DMS53 treated with DMSO at 0.1 percent for 48 hours (cell line): ENCODE measurements around the gene CLBA1.

Experiments used
- DNase-seq: peaks from one replicate; lab custom pipeline; 2025; ENCODE audit not compliant: unreplicated experiment; lab: John Stamatoyannopoulos, UW

Gene CLBA1

DNA sequence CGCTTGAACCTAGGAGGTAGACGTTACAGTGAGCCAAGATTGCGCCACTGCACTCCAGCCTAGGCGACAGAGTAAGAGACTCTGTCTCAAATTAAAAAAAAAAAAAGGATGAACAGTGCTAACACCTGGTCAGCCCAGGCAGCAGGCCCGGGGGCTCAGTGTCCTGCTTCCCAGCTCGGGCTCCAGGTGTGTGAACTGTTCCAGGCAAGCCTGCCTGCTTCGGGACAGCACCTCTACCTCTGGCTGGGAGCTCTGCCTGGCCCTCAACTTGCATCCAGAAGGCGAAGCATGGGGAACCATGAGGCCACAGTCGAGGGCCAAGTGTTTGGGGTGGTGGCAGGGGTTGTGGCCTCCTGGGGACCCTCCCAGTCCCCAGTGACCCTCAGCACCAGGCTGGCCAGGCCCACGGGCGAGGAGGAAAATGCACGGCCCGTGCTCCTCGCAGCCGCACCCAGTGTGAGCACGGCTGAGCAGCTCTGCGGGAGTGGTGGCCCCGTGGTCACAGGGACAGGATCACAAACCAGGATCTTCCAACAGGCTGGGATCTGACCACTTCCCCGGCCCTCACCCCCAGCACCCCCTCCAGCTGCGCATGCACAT is 19.8 kb downstream of the CLBA1 start:
- no peak for DNase-seq

DNA sequence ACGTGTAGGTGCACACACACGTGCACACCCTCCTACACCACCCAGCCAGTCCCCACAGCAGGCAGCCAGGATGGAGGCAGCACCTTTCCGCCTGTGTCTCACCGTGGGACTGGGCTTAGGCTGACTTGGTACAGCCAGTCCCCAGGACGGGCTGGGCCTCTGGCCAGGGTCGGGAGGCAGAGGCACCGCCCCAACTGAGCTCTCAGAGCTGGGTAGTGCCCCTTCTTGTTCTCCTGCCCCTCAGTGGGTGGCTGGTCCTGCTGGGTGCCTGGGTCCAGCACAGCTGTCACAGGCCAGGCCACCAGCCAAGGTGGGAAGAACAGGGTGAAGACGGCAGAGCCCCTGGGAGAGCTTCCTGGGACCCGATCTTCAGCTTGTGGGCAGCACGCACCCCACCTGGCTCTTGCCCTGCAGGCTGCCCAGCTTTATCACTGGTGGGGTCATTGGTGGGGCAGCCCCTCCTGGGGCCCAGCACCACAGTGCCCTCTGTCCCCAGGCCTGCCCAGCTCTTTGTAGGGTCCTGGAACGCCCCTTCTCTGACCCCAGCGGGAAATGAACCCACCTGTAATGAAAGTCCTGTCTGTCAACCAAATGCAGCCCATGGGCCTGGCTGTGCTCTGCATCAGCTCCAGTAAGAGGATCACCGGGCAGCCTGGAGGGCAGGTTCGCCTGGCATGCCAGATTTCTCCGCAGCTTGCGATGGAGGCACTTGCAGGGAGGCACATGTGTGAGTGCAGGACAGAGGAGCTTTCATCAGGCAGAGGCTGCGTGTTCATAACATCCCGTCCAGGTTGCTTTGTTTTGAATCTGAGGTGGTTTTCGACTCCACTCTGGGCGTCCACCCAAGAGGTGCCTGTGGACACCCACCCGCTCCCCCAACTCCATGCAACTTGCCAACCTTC is 20.6 kb downstream of the CLBA1 start:
- DNase-seq: no peak

DNA sequence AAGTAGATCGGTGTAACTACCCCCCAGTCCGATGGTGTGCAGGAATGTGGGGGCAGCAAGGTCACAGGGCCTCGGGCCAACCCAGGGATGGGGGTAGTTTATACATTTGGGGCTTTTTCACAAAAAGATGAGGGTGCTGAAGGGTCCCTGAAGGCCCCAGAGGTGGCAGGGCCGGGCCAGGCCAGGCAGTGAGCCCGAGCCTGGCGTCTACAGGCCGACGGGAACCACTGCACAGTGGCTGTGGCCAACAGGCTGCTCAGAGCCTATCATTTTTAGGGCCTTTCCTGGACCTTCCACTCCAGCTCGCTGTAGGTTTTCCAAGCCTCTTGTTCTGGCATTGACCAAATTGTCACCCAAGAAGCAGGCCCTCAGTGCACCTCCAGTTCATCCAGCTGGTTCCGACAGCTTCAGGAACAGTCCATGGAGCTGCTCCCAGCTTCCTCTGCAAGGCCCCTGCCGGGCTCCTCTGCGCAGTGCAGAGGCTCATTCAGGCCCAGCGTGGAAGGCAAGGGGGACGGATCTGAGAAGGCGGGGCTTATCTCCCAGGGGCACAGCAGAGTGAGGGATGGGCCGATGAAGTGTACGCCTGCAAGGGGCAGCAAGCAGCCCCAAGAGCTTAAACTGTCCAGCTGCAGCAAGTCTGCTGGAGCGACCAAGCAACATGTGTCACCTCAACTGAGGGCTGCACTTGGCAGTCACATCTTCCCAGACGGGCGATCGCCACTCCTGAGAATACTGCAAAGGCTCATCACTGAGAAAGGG is 21.4 kb downstream of the CLBA1 start:
- DNase-seq: no peak

DNA sequence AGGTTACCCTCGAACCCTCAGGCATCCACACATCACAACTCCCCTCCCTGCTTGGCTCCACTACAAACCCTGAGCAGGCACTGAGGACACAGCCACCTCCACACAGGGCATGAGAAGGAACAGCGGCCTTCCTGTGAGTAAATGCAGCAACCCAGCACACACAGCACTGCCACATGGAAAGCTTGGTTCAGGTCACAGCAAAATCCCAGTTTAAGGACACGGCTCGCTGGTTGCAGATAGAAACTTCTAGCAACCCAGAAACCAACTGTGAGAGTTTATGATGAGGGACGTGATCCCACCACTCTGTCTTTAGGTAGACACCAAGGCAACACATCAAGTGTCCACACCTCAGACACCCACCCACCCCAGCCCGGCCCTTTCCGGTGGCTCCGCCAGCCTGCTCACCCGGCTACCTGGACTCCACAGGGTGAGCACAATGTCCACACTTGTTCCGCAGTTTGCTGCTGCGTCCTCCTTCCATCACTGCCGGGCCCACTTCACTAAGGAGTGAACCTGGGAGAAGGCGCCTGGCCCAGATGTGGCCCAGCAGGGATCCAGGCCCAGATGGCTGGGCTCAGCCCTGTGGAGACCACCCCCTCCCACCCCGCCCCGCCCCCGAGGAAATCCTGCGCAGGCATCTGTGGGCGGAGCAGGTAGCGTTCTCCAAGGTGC is 22.1 kb downstream of the CLBA1 start:
- DNase-seq: no peak

DNA sequence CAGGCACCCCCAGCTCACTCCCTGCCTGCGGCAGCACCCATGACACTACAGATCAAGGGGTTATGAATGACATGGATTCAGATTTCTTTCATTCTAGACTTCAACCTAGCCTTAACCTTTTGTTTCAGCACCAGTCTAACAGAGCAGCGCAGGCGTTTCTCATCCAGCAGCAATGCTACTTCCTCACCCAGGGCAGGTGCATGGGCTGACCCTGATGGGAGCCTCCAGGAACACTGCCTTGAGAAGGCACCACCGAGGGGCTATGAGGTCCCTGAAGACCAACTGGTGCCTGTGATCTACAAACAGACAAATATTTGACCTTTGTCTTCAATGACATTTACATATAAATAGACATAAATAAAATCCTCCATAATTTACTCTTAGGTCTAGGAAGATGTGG is 24.5 kb downstream of the CLBA1 start:
- no peak for DNase-seq

DNA sequence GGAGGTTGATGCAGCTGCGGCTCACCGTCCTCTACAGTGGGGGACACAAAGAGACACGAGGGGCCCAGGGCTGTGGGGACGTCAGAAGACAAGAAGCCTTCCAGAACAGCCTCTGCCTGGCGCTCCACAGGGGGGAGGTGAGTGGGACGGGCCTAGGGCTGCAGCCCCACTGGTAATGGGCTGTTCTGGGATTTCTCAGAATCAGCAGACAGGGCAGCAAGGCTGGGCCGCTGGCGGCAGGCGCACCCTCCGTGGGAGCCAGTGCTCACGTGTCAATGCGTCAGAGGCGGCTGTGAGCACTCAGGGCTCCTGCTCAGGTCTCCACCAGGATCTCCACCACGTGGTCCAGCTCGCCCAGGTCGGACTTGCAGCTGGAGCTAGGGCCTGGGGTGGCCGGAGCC is 25.3 kb downstream of the CLBA1 start:
- no peak for DNase-seq

DNA sequence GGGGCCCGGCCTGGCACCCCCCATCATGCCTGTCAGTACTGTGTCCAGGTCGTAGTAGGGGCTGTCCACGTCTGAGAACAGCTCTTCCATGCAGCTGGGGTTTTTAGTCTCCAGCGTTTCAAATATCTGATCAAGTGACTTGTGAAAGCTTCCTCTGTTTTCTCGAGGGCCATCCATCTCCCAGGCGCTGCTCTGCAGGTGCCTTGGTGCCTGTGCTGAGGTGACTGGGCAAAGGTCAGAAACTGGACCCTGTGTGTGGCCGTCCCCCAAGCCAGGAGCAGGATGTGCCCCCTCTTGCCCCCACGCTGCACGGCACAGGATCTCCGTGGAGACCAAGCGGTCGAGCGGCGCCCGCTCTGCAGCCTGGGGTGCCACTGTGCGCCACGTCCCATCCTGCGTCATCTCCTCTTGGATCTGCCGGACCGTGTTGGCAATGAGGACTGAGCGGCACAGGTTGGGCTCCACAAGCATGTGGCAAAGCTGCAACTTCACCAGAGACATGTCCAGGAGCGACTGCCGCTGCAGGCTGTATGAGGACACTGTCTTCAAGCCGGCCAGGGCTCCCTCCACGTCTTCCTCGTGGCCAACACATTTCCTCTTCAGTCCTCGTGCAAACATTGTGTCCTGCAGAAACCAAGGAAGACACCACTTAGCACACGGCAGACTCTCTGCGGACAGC is 25.9 kb downstream of the CLBA1 start:
- no peak for DNase-seq

DNA sequence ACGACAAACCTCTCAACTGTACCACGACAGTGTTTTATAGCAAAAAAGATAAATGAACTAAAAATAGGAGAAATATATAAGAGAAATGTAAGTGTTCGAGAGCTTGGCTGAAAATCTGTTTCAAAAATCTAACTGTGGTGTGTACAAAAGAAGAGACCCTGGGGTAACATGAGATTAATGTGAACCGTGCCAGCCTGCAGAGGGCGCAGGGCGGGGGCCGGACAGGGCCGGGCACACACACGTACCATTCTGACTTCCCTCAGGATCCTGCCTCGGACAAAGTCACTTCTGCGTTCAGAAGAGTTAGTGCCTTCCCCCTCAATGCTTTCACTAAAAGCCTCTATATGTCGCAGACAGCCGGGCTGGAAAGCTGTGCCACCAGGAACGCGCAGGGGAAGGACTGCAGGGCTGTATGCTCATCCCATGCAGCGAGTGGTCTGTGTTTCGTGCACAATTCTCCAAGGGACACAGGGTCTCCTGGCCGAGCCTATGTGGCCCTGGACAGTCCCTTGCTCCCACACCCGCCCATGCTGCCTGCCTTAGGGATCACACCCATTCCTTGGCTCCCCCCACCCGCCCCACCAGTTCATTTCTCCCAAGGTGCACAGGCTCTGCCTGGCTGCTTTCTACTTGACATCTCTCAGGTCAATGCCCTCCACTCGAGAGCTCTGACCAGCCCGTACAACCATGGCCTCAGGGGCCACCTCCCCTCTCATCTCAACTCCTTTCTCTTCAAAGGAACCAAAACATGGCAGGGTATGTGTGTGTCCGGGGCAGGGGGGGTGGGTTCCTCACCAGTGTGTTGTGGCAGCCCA is 26.8 kb downstream of the CLBA1 start:
- DNase-seq: no peak

DNA sequence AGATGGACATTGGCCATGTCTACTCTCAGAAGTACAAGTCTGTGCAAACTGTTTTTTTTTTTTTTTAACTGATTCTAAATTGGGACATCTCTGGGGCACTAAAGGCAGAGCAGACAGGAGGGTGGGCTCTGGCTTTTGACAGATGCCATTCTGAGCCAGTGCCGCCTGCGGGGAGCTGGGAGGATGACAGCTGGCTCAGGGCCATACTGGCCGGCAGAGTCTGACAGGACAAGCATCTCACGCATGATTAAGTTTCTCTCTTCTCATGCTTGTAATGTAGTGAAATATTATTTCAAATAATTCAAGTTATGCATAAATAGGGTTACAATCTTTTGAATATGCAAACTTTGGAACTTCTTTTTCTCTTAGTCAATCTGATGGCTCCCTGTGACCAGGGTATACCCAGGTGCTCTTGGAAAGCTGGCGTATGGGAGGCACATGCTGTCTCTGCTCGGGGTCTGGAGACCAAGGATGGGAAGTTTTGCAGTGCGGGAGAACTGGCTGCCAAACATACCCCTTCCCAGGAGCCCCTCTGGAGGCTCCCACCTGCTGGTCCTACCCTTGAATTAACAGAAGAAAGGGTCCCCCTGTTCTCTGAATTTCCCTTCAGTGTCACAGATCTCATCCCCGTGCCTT is 27.7 kb downstream of the CLBA1 start:
- DNase-seq: no peak

DNA sequence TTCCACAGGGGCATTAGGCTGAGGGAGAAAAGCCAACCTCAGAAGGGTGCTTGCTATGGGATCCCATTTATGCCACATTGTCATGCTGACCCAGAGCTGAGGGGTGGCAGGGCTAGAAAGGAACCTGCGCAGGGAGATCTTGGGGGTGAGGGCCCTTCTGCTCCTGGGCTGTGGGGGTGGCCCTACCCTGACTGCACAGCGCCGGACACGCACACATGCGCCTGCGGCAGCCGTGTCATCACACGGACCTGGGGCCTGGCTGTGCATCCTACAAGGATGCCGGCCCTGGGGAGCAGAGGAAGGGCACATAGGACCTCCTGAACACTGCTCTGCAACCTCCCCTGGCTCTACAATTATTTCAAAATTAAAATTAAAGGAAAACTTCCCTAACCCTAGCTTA is 28.4 kb downstream of the CLBA1 start:
- no peak for DNase-seq

DNA sequence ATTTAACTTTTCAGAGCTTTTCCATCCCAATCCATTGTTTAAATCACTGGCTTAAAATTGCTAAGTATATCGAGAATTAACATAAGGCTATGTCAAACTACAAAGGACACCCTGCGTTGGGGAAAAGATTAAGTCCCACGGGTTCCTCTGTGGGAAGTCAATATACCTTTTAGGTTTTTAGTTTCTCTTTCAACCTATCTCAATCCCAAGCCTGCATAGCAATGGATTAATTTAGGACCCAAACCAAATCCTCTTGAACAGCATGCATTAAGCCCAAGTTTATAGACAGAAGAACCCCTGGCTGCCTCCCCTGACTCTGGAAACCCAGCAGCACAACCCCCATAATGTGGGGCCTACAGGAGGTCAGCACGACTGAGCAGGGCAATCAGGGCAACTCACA is 29.0 kb downstream of the CLBA1 start:
- DNase-seq: no peak

DNA sequence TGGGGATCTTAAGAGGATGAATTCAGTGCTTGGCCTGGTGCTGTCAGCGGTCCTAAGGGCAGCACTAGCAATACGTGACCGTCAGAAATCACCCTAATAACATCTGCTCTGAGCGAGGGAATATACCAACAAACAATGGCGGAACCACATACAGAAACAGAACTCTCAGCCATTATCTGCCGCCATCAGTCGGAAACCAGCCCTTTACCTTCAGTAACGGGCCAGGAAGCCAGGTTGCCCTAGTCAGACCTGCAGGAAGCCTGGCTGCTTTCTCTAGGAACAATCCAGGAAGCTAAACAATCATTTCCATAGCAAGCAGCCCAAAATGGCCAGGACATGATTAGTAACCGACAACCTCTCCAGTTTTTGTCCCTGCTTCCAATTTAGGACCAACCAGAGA is 29.7 kb downstream of the CLBA1 start:
- DNase-seq: no peak

DNA sequence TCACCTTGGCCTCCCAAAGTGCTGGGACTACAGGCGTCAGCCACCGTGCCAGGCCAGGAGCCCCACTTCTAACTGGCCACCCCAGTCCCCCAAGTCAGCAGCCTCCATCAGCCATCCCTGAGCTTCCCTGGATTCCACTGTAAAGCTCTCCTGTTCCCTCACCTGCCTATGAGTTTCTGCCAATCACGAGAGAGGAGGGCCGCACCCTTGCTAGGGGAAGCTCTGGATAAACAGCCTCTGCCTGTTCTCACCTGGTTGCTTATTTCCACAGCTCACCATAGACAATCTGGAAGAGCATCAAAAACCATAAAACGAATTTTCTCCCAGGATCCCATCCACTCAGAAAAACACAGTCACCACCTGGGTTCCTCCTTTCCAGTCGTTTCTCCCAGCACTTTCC is 30.3 kb downstream of the CLBA1 start:
- DNase-seq: no peak

DNA sequence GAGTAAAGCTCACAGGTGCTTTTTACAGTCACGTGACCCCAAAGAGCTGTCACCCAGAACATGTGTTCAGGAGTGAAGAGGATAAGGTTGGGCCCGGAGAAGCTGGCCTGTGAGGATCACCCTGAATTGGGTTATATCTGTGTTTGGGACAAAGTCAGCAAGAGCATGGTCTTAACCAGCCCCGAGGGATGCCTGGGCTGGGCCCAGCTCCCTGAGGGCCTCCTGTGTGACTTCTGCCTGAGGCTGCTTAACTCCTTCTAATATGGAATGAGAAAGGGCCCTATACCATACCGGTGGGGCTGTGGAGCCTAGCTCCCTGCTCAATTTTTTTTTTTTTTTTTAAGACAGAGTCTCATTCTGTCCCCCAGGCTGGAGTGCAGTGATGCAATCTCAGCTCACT is 32.8 kb downstream of the CLBA1 start:
- DNase-seq: no peak

DNA sequence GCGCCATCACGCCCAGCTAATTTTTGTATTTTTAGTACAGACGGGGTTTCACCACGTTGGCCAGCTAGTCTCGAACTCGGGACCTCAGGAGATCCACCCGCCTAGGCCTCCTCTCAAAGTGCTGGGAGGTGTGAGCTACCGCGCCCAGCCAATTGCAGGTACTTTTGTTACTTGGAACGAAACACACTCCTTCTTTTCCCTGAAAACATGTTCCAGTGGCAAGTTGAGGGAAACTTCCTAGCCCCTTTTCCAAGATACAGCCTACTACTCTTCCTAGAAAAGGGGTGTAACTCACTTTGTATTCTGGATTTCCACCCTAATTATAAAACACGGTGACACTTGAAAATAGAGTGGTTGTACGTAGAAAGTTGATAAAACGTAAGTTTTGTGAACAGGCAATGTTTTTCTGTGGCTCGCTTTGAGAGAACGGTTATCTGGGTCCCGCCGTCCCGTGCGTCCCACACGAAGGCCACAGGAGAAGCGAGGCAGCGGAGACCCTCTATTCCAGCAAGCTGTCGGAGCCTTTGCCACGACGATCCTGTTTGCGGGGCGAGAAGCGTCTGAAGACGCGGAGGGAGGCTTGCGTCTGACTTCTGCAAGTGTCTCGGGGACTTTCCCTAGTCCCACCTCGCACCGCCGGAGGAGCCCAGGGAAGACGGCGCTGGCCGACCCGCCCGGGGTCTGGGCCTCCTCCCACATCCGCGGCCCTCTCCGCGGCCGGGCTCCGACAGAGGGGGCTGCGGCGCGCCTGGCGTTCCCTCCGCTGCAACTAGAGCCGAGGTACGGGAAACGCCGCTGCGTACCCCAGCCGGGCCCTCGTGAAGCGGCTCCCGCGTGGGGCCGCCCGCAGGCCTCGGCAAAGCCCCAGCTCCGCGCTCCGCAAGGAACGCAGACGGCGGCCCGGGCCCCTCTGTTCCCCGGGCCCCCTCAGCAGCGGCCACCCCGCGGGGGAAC is 34.5 kb downstream of the CLBA1 start:
- no peak for DNase-seq

DNA sequence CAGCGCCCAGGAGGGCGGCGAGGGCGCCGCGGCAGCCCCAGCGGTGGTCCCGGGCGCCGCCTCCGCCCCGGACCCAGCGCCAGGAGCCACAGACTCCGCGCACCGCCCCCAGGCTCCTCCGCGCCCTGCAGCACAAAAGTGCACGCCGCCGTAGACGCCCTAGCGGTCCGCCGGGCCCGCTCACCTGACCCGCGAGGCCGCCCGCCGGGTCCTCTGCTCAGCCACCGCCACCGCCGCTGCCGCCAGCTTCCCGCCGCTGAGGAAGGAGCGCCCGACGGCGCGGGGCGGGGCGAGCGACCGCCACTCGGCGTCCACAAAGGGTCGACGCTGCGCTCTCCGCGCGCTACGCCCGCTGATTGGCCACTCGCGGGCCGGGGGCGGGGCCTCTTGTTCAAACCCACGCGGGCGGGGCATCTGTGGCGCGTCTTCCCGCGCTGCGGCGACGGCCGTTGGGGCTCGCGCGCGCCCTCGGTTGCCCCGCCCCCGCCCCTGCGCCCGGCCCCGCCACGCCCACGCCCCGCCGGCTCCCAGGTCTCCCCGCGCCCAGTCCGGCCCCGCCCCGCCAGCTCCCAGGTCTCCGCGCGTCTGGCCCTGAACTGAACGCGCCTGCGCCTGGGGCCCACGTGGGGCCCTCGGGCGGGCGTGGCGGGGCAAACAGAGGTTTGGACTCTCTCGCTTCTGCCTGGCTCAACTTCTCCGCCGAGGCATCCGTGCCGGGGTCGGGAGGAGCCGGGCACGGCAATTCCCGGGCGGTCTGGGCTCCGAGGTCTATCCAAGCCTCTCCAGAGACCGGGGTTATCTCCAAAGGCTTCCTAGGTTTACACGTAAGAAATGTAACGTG is 35.4 kb downstream of the CLBA1 start, which contains the start of gene CDCA4:
Gene CDCA4 (minus strand): TSS at position 269 of the 841 bp plus-strand sequence. CDS start 9,154 bp downstream, outside the sequence.
- peak; percentile 91 for DNase-seq

DNA sequence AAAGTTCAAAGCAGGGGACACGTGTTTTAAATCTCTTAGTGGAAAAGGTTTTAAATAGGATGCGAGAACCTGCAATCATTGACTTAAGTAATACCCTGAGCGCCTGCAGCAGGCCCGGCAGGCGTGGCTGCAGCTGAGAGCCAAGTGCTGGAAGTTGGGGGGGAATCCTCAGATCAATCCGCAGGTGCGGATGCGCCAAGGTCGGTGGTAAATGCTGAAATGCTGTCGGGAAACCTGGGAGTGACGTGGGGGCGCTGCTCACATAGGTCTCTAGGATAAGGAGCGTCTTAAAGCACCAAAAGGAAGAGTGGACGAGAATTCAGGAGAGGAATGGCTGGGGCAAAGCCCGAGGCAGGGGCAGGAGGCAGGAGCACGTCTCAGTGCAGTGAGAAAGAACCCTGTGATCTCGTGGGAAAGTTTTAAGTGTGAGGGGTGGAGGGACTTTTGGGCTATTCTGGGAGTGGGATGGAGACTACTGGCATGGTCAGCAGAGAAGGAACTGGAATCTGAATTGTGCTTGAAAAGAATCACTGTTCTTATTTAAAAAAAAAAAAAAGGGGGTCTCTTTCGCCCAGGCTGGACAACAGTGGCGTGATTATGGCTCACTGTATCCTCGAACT is 36.2 kb downstream of the CLBA1 start:
- peak; percentile 33 for DNase-seq
